ENCODE results near the gene MND1. TPM values are rescaled to one million over a fixed set of nuclear protein-coding genes. Genes with fewer than 3 reads are reported as not detected.

MND1 gene
- total RNA-seq, 2 experiments from 2014 or later: 59.4 to 101 TPM

GRCh38 chr4:153335665-153336064, 8.8 kb upstream of the MND1 start:
- no peak for DNase-seq (ENCODE audit: low spot score)
- ChIA-PET CTCF (ENCODE audit: unreplicated experiment) (interaction anchor here (1.1 kb wide), 1 partner anchor 91 kb away, joined by 3 read pairs; no protein-coding TSS in a partner anchor), POLR2A (interaction anchor here (1.1 kb wide), 1 partner anchor 12 kb away, joined by 3 read pairs; no protein-coding TSS in a partner anchor)
- intact Hi-C loops (cut with micrococcal nuclease; ENCODE audit: unreplicated experiment): no loop called here
- Histone ChIP-seq H3K9me2 (ENCODE audit: insufficient read depth, low read length) (no peaks in the 10 kb centered on the region), H3K4me2 (ENCODE audit: low read length) (no peak overlapping the region), H2AFZ (ENCODE audit: low read length) (no peak overlapping the region), H3K4me3 (ENCODE audit: low read depth, low read length, poor library complexity, severe bottlenecking) (no peak overlapping the region), H3K36me3 (ENCODE audit: insufficient read depth, low read length) (peaks cover 9% of the 10 kb centered on the region; the same call in 1 of the 2 replicates), H3K9me3 (ENCODE audit: low read length) (no peaks in the 10 kb centered on the region), H3K27ac (ENCODE audit: low read depth, low read length, poor library complexity, severe bottlenecking) (no peak overlapping the region), H3K4me1 (ENCODE audit: insufficient read depth, low read length, poor library complexity, severe bottlenecking) (peaks cover 9% of the 10 kb centered on the region), H4K20me1 (ENCODE audit: insufficient read depth, low read length) (no peaks in the 10 kb centered on the region), H3K79me2 (ENCODE audit: insufficient read depth, low read depth, low read length) (peaks cover 6% of the 10 kb centered on the region; the same call in 1 of the 2 replicates)
- TF ChIP-seq EZH2phosphoT487 (IDR thresholded peaks at IDR 0.05; ENCODE audit: borderline replicate concordance, low read depth, low read length): no peak
- no peak for TF ChIP-seq CTCF (conservative IDR thresholded peaks at IDR 0.05; ENCODE audit: low read length)
- BruUV-seq (replicated peaks): no TSS peak

GRCh38 chr4:153337686-153338085, 6.8 kb upstream of the MND1 start:
- BruUV-seq (replicated peaks): no TSS peak
- no peak overlapping the region for H2AFZ ChIP-seq (ENCODE audit: low read length)
- intact Hi-C loops (cut with micrococcal nuclease; ENCODE audit: unreplicated experiment): no loop called here
- DNase-seq (ENCODE audit: low spot score): no peak
- H3K36me3 ChIP-seq (ENCODE audit: insufficient read depth, low read length): peaks cover 9% of the 10 kb centered on the region; the same call in 1 of the 2 replicates
- H3K27ac ChIP-seq (ENCODE audit: low read depth, low read length, poor library complexity, severe bottlenecking): no peak overlapping the region
- H3K79me2 ChIP-seq (ENCODE audit: insufficient read depth, low read depth, low read length): peaks cover 19% of the 10 kb centered on the region; the same call in 1 of the 2 replicates
- H4K20me1 ChIP-seq (ENCODE audit: insufficient read depth, low read length): no peaks in the 10 kb centered on the region
- ChIA-PET POLR2A (interaction anchor here (0.9 to 1.6 kb wide), 4 partner anchors 8 to 302 kb away, joined by 3 to 9 read pairs (median 6); no protein-coding TSS in a partner anchor), CTCF (ENCODE audit: unreplicated experiment) (no interaction called here)
- H3K4me3 ChIP-seq (ENCODE audit: low read depth, low read length, poor library complexity, severe bottlenecking): no peak overlapping the region
- TF ChIP-seq CTCF (conservative IDR thresholded peaks at IDR 0.05; ENCODE audit: low read length): no peak
- no peak for TF ChIP-seq EZH2phosphoT487 (IDR thresholded peaks at IDR 0.05; ENCODE audit: borderline replicate concordance, low read depth, low read length)
- no peaks in the 10 kb centered on the region for H3K9me2 ChIP-seq (ENCODE audit: insufficient read depth, low read length)
- H3K9me3 ChIP-seq (ENCODE audit: low read length): no peaks in the 10 kb centered on the region
- no peak overlapping the region for H3K4me2 ChIP-seq (ENCODE audit: low read length)
- peaks cover 29% of the 10 kb centered on the region for H3K4me1 ChIP-seq (ENCODE audit: insufficient read depth, low read length, poor library complexity, severe bottlenecking)

- H3K36me3 ChIP-seq (ENCODE audit: insufficient read depth, low read length): peaks cover 5% of the 10 kb centered on the region; the same call in 1 of the 2 replicates
- no peaks in the 10 kb centered on the region for H3K9me3 ChIP-seq (ENCODE audit: low read length)
- no peak for TF ChIP-seq CTCF (conservative IDR thresholded peaks at IDR 0.05; ENCODE audit: low read length)
- TF ChIP-seq EZH2phosphoT487 (IDR thresholded peaks at IDR 0.05; ENCODE audit: borderline replicate concordance, low read depth, low read length): no peak
- peak overlapping the region; percentile 100 for H3K27ac ChIP-seq (ENCODE audit: low read depth, low read length, poor library complexity, severe bottlenecking)
- DNase-seq (ENCODE audit: low spot score): peak; percentile 86
- no TSS peak for BruUV-seq (replicated peaks)
- peak overlapping the region; percentile 87 for H3K4me3 ChIP-seq (ENCODE audit: low read depth, low read length, poor library complexity, severe bottlenecking)
- ChIA-PET CTCF (ENCODE audit: unreplicated experiment) (interaction anchor here (0.8 to 1.6 kb wide), 4 partner anchors 14 to 233 kb away, joined by 3 to 4 read pairs (median 3); no protein-coding TSS in a partner anchor), POLR2A (interaction anchor here (0.6 to 2.3 kb wide), 25 partner anchors 11 to 674 kb away, joined by 3 to 16 read pairs (median 5); no protein-coding TSS in a partner anchor)
- peaks cover 32% of the 10 kb centered on the region; the same call in 1 of the 2 replicates for H3K79me2 ChIP-seq (ENCODE audit: insufficient read depth, low read depth, low read length)
- no peaks in the 10 kb centered on the region for H3K9me2 ChIP-seq (ENCODE audit: insufficient read depth, low read length)
- no peaks in the 10 kb centered on the region for H4K20me1 ChIP-seq (ENCODE audit: insufficient read depth, low read length)
- peak overlapping the region; percentile 94 for H3K4me2 ChIP-seq (ENCODE audit: low read length)
- H3K4me1 ChIP-seq (ENCODE audit: insufficient read depth, low read length, poor library complexity, severe bottlenecking): peaks cover 52% of the 10 kb centered on the region
- peak overlapping the region; percentile 55; the same call in 1 of the 2 replicates for H2AFZ ChIP-seq (ENCODE audit: low read length)
- intact Hi-C loops (cut with micrococcal nuclease; ENCODE audit: unreplicated experiment): loop anchor here (5.0 kb wide), 1 partner anchor 411 kb away; no protein-coding TSS in a partner anchor
Observed at GRCh38 chr4:153341575-153342090, 2.9 kb upstream of the MND1 start.

Data from OCI-LY7 (cell line).